HepG2 (cell line): Measurements from ENCODE around the gene CDCP2.
"Not testable (repeated sequence)": the region's sequence is repeated elsewhere in the genome, so short reads cannot be mapped to it uniquely, and the experiment has no call there.

Experiments used
- ADNP ChIP-seq: sonication (generic); formaldehyde crosslinking; IDR thresholded peaks from 2 replicates; pipeline ENCODE4 v1.4.0; 2020; ENCODE audit warnings: missing genetic modification reagents
- BRCA1 ChIP-seq: sonication (generic); formaldehyde crosslinking; IDR thresholded peaks from 2 replicates; pipeline ENCODE4 v1.4.0; 2020; ENCODE audit warnings: missing genetic modification reagents
- CHD2 ChIP-seq: IDR thresholded peaks from 2 replicates; pipeline ENCODE4 v1.6.1; 2011; ENCODE audit warnings: low read depth, low read length, improper control_type of control experiment
- EP300 ChIP-seq, 3 experiments: sonication (generic) in 1 of 3; formaldehyde crosslinking in 1 of 3; IDR thresholded peaks; 2 replicates each; pipeline versions ENCODE4 v1.5.1 to v1.6.1; 2011 to 2020; ENCODE audit warnings: low read depth in 2 of 3, low read length in 2 of 3, borderline replicate concordance in 1 of 3, improper control_type of control experiment in 1 of 3, mild to moderate bottlenecking in 1 of 3, missing genetic modification reagents in 1 of 3, moderate library complexity in 1 of 3
- SMC3 ChIP-seq: IDR thresholded peaks from 2 replicates; pipeline ENCODE4 v1.6.1; 2011; ENCODE audit warnings: low read length, improper control_type of control experiment
- SOX6 ChIP-seq, 2 experiments: fragments of 450-650 bp in 1 of 2; sonication (generic) in 1 of 2; formaldehyde crosslinking in 1 of 2; IDR thresholded peaks; 2 replicates each; pipeline versions ENCODE4 v1.4.0 to v1.6.1; 2017 to 2020; ENCODE audit warnings: antibody characterized with exemption in 1 of 2, mild to moderate bottlenecking in 1 of 2, missing genetic modification reagents in 1 of 2
- TAF1 ChIP-seq: sonication (generic); formaldehyde crosslinking; IDR thresholded peaks from 2 replicates; pipeline ENCODE4 v1.4.0; 2020; ENCODE audit warnings: missing genetic modification reagents
- ZNF747 ChIP-seq: sonication (generic); formaldehyde crosslinking; IDR thresholded peaks from 2 replicates; pipeline ENCODE4 v1.8.1; 2023; ENCODE audit warnings: missing genetic modification reagents, mild to moderate bottlenecking, borderline replicate concordance
- TF ChIP-seq, protein P1 (sequence below): sonication (generic); formaldehyde crosslinking; IDR thresholded peaks from 2 replicates; pipeline ENCODE4 v1.8.0; 2022; ENCODE audit warnings: missing genetic modification reagents, mild to moderate bottlenecking, borderline replicate concordance
- TF ChIP-seq, protein P2 (sequence below): sonication (generic); formaldehyde crosslinking; IDR thresholded peaks from 2 replicates; pipeline ENCODE4 v1.5.1; 2020; ENCODE audit warnings: mild to moderate bottlenecking, missing genetic modification reagents, moderate library complexity
- TF ChIP-seq, protein P3 (sequence below): sonication (generic); formaldehyde crosslinking; IDR thresholded peaks from 2 replicates; pipeline ENCODE4 v1.5.0; 2020; ENCODE audit warnings: mild to moderate bottlenecking, missing genetic modification reagents, moderate library complexity
- TF ChIP-seq, protein P4 (sequence below): sonication (generic); formaldehyde crosslinking; IDR thresholded peaks from one replicate; pipeline ENCODE4 v1.5.1; 2020; ENCODE audit warnings: mild to moderate bottlenecking, missing genetic modification reagents; ENCODE audit errors: not compliant biosample characterization
- TF ChIP-seq, protein P5 (sequence below), 2 experiments: sonication (generic) in 1 of 2; formaldehyde crosslinking in 1 of 2; IDR thresholded peaks; 2 replicates each; pipeline versions ENCODE4 v1.5.1 to v1.6.1; 2011 to 2020; ENCODE audit warnings: borderline replicate concordance in 1 of 2, low read depth in 1 of 2, low read length in 1 of 2, mild to moderate bottlenecking in 1 of 2, missing genetic modification reagents in 1 of 2, moderate library complexity in 1 of 2

DNA sequence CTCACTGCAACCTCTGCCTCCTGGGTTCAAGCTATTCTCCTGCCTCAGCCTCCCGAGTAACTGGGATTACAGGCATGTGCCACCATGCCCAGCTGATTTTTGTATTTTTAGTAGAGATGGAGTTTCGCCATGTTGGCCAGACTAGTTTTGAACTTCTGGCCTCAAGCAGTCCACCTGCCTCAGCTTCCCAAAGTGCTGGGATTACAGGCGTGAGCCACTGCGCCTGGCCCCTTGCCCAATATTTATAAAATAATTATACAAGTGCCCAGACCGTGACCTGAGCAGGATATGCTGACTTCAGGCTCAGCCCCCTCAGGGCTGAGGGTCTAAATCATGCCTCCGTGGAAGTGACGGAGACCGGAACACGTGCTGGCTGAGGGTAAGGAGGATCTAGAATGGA is 48.2 kb downstream of the CDCP2 start:
- not testable (repeated sequence) for TF ChIP-seq ZNF747; BRCA1; EP300 (IDR thresholded peaks at IDR 0.05; ENCODE audit: low read depth in 2 of 2, low read length in 2 of 2); EP300 (CRISPR knock-in tag; IDR thresholded peaks at IDR 0.05; ENCODE audit: borderline replicate concordance); CHD2; ADNP (CRISPR knock-in tag); SOX6 (IDR thresholded peaks at IDR 0.05); SOX6 (CRISPR knock-in tag; IDR thresholded peaks at IDR 0.05); SMC3; TAF1 (CRISPR knock-in tag)
- TF ChIP-seq, protein P1, sequence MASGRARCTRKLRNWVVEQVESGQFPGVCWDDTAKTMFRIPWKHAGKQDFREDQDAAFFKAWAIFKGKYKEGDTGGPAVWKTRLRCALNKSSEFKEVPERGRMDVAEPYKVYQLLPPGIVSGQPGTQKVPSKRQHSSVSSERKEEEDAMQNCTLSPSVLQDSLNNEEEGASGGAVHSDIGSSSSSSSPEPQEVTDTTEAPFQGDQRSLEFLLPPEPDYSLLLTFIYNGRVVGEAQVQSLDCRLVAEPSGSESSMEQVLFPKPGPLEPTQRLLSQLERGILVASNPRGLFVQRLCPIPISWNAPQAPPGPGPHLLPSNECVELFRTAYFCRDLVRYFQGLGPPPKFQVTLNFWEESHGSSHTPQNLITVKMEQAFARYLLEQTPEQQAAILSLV = not testable (repeated sequence)
- TF ChIP-seq, protein P2, sequence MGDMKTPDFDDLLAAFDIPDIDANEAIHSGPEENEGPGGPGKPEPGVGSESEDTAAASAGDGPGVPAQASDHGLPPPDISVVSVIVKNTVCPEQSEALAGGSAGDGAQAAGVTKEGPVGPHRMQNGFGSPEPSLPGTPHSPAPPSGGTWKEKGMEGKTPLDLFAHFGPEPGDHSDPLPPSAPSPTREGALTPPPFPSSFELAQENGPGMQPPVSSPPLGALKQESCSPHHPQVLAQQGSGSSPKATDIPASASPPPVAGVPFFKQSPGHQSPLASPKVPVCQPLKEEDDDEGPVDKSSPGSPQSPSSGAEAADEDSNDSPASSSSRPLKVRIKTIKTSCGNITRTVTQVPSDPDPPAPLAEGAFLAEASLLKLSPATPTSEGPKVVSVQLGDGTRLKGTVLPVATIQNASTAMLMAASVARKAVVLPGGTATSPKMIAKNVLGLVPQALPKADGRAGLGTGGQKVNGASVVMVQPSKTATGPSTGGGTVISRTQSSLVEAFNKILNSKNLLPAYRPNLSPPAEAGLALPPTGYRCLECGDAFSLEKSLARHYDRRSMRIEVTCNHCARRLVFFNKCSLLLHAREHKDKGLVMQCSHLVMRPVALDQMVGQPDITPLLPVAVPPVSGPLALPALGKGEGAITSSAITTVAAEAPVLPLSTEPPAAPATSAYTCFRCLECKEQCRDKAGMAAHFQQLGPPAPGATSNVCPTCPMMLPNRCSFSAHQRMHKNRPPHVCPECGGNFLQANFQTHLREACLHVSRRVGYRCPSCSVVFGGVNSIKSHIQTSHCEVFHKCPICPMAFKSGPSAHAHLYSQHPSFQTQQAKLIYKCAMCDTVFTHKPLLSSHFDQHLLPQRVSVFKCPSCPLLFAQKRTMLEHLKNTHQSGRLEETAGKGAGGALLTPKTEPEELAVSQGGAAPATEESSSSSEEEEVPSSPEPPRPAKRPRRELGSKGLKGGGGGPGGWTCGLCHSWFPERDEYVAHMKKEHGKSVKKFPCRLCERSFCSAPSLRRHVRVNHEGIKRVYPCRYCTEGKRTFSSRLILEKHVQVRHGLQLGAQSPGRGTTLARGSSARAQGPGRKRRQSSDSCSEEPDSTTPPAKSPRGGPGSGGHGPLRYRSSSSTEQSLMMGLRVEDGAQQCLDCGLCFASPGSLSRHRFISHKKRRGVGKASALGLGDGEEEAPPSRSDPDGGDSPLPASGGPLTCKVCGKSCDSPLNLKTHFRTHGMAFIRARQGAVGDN (CRISPR knock-in tag) = not testable (repeated sequence)
- TF ChIP-seq, protein P3, sequence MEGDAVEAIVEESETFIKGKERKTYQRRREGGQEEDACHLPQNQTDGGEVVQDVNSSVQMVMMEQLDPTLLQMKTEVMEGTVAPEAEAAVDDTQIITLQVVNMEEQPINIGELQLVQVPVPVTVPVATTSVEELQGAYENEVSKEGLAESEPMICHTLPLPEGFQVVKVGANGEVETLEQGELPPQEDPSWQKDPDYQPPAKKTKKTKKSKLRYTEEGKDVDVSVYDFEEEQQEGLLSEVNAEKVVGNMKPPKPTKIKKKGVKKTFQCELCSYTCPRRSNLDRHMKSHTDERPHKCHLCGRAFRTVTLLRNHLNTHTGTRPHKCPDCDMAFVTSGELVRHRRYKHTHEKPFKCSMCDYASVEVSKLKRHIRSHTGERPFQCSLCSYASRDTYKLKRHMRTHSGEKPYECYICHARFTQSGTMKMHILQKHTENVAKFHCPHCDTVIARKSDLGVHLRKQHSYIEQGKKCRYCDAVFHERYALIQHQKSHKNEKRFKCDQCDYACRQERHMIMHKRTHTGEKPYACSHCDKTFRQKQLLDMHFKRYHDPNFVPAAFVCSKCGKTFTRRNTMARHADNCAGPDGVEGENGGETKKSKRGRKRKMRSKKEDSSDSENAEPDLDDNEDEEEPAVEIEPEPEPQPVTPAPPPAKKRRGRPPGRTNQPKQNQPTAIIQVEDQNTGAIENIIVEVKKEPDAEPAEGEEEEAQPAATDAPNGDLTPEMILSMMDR (CRISPR knock-in tag) = not testable (repeated sequence)
- TF ChIP-seq, protein P4, sequence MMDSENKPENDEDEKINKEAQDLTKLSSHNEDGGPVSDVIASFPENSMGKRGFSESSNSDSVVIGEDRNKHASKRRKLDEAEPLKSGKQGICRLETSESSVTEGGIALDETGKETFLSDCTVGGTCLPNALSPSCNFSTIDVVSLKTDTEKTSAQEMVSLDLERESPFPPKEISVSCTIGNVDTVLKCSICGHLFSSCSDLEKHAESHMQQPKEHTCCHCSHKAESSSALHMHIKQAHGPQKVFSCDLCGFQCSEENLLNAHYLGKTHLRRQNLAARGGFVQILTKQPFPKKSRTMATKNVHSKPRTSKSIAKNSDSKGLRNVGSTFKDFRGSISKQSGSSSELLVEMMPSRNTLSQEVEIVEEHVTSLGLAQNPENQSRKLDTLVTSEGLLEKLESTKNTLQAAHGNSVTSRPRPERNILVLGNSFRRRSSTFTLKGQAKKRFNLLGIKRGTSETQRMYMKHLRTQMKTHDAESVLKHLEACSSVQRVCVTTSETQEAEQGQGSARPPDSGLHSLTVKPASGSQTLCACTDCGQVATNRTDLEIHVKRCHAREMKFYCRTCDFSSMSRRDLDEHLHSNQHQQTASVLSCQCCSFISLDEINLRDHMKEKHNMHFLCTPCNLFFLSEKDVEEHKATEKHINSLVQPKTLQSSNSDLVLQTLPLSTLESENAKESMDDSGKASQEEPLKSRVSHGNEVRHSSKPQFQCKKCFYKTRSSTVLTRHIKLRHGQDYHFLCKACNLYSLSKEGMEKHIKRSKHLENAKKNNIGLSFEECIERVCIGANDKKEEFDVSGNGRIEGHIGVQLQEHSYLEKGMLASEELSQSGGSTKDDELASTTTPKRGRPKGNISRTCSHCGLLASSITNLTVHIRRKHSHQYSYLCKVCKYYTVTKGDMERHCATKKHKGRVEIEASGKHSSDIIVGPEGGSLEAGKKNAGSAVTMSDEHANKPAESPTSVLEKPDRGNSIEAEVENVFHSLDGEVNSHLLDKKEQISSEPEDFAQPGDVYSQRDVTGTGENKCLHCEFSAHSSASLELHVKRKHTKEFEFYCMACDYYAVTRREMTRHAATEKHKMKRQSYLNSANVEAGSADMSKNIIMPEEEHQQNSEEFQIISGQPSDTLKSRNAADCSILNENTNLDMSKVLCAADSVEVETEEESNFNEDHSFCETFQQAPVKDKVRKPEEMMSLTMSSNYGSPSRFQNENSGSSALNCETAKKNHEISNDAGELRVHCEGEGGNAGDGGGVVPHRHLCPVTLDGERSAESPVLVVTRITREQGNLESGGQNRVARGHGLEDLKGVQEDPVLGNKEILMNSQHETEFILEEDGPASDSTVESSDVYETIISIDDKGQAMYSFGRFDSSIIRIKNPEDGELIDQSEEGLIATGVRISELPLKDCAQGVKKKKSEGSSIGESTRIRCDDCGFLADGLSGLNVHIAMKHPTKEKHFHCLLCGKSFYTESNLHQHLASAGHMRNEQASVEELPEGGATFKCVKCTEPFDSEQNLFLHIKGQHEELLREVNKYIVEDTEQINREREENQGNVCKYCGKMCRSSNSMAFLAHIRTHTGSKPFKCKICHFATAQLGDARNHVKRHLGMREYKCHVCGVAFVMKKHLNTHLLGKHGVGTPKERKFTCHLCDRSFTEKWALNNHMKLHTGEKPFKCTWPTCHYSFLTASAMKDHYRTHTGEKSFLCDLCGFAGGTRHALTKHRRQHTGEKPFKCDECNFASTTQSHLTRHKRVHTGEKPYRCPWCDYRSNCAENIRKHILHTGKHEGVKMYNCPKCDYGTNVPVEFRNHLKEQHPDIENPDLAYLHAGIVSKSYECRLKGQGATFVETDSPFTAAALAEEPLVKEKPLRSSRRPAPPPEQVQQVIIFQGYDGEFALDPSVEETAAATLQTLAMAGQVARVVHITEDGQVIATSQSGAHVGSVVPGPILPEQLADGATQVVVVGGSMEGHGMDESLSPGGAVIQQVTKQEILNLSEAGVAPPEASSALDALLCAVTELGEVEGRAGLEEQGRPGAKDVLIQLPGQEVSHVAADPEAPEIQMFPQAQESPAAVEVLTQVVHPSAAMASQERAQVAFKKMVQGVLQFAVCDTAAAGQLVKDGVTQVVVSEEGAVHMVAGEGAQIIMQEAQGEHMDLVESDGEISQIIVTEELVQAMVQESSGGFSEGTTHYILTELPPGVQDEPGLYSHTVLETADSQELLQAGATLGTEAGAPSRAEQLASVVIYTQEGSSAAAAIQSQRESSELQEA (CRISPR knock-in tag) = not testable (repeated sequence)
- TF ChIP-seq, protein P5, sequence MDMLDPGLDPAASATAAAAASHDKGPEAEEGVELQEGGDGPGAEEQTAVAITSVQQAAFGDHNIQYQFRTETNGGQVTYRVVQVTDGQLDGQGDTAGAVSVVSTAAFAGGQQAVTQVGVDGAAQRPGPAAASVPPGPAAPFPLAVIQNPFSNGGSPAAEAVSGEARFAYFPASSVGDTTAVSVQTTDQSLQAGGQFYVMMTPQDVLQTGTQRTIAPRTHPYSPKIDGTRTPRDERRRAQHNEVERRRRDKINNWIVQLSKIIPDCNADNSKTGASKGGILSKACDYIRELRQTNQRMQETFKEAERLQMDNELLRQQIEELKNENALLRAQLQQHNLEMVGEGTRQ (IDR thresholded peaks at IDR 0.05; ENCODE audit: low read depth, low read length) = not testable (repeated sequence)
- TF ChIP-seq, protein P5 (CRISPR knock-in tag; IDR thresholded peaks at IDR 0.05; ENCODE audit: borderline replicate concordance) = not testable (repeated sequence)
